Kidney capillary endothelial cell (primary cell): Measurements from ENCODE around the gene PLCH2.
"Not testable (repeated sequence)": the region's sequence is repeated elsewhere in the genome, so short reads cannot be mapped to it uniquely, and the experiment has no call there.

ENCODE experiments used
- DNase-seq: peaks from one replicate; pipeline ENCODE4 v3.0.0-alpha.2; 2018; ENCODE audit warnings: low spot score

PLCH2 gene

GRCh38 chr1:2476061-2476999, at the start of gene PLCH2:
PLCH2 (plus strand) TSS chr1:2476289; CDS start chr1:2476589, 300 bp downstream.
- DNase-seq, result no peak

DNA sequence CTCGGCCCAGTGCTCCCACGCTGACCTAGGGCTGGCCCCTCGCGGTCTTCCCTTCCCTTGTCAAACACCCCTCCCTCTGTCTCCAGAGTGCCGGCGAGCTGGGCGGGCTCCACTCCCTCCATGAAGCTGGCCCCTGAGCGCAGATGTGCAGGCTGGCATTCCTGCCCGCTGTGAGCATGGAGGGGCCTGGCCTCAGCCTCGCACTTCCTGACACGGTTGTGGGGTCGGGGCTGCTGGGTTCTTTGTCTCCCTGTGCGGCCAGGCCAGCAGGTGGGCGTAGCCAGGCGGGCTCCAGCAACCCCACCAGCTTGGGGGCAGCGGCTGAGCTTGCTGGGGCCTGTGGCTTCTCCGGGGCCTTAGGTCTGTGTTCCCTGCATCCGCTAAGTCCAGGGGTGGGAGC, 49.5 kb upstream of the PLCH2 start:
- no peak for DNase-seq

- DNase-seq, result no peak
These were observed 49.0 kb upstream of the PLCH2 start for GRCh38 chr1:2427051-2427450.

DNA sequence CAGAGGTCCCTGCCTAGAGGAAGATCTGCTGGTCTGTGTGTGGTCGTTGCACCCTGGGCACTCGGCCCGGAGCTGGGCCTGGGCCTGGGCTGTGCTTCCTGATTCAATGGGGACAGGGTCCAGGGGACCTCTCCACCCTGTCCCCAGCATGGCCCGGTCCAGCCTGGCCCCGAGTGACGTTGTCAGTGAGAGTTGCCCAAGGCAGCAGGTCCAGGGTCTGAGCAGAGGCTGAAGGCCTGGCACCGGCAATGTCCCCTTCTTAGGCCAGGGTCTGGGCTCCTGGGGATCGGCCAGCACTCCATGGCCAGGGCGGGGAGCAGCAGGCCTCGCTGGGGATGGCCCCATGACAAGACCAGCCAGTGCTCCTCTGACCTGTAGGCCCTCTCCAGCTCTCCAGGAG, 48.1 kb upstream of the PLCH2 start:
- no peak for DNase-seq

- DNase-seq, result no peak
These were observed 47.6 kb upstream of the PLCH2 start for GRCh38 chr1:2428490-2428889.

GRCh38 chr1:2429780-2430591, 46.1 kb upstream of the PLCH2 start:
- DNase-seq, result no peak

DNA sequence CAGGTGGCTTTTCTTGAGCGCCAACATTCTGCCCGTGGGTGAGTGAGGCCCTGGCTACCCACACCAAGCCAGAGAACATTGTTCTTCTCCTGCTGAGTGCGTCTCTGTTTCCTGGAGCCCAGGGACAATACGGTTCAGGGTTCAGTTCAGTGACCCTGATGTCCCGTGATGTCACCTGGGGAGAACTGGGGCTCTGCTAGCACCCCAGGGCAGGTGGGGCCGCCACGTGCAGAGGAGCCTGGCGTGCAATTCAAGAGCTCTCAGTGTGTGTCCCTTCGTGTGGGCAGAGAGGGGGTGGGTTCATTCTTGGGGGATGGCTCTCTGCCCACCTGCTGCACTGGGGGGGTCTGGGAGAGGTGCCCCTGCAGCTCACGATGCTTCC, 45.5 kb upstream of the PLCH2 start:
- DNase-seq, result no peak

- no peak for DNase-seq
These were observed 45.0 kb upstream of the PLCH2 start for GRCh38 chr1:2431103-2431502.

- no peak for DNase-seq
These were observed 44.6 kb upstream of the PLCH2 start for GRCh38 chr1:2431518-2431917.

DNA sequence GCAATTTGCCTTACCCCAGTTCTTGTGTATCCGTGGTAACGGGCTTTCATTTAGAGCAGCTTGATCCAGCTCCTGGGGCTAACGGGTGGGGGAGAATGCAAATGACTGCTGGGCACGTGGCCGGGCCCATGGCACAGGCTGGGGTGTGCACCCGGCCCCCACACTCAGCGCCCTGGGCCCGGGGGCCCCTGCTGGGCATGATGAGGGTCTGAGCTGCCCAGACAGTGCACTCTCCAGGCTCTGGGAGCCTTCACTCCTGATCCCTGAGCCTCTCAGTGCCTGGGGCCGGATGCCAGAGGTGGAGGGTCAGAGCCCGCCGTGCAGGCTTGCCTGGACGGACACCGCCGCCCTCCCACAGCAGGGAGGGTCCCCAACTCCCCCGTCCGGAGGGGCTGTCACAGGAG, 43.6 kb upstream of the PLCH2 start:
- DNase-seq, result no peak

DNA sequence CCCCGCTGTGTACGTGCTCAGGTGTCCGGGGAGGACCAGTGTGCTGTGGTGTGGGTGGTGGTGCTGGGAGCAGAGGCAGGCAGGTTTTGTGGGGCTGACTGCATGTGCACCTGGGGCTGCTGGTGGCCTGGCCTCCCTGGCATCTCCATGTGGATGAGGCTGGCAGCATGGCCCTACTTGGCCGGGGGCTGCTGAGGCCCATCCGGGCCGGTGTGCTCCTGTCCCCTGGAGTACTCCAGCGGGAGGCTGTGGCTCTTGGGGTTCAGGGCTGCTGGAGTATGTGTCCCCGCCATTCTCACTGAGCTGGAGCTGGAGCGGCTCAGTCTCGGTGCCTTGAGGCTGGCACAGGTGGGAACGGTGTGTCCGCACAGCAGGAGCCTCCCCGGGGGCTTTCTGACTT, 42.9 kb upstream of the PLCH2 start:
- no peak for DNase-seq

DNA sequence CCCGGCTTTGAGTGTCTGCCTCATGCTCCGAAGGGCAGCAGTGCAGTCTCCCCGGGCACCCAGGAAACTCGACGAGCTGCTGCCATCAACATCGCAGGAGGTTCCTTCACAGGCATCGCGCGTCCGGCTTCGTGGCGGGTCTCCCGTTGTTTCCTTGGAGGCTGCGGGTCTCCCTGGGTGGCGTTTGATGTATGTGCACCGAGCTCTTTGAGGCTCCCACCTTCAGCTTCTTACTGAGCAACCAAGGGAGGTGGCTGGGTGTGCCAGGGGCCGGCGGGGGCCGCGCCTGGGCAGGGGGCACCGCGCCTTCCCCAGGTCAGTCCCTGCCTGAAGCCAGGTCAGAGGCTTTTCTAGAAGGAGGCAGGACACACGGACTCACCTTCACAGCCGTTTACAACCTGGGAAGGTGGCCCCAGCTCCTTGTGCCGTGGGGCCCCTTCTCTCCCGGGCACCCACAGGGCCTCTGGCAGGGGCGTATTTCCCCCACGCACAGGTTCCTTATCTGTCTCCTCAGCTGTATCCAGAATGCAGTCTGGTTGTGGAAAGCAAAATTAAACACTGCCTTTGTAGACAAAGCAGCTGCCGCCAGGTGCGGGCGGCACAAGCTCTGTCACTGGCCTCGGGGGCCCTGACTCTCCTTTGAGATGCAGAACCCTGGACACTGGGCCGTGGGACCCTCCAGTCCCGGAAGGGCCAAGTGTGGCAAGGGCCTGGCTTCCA, 42.0 kb upstream of the PLCH2 start:
- DNase-seq, result no peak

- no peak for DNase-seq
These were observed 41.0 kb upstream of the PLCH2 start for GRCh38 chr1:2435091-2435490.

- no peak for DNase-seq
These were observed 40.2 kb upstream of the PLCH2 start for GRCh38 chr1:2435746-2436355.

DNA sequence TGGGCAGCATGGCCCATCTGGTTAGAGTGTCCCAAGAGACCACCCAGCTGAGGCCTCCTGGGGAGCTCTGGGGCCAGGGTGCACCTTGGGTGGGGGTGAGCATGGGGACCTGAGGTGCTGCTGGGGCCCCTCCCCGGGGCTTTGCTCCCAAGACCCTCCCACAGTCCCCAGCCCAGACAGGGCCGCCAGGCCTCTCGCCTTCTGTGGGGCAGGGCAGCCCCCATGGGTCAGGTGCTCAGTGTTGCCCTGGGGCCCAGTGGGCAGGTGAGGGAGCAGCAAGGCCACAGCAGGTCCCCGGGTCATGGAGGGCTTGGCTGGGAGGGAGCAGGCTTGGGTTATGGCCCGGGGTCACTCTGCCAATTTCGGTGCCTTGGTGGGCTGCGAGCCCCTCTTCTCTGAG, 39.2 kb upstream of the PLCH2 start:
- no peak for DNase-seq

GRCh38 chr1:2437617-2438016, 38.5 kb upstream of the PLCH2 start:
- no peak for DNase-seq

DNA sequence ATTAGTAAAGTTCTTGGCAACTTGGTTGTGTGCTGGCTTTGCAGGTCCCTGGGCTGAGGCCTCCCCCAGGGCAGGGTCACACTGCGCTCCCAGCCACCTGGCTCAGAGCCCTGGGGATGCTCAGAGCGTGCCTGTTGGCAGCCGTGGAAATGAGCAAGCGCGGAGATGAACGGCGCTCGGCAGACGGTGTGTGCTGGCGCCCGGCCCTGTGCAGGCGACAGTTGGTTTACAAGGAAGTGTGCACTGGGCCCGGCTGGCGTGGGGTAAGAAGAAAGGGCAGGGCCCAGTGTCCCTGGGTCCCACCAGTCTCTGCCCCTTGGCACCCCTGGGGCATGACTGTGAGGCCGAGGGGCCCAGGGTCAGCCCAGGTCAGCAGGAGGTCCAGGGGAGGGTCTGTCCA, 38.1 kb upstream of the PLCH2 start:
- no peak for DNase-seq

GRCh38 chr1:2438641-2439040, 37.4 kb upstream of the PLCH2 start:
- DNase-seq, result no peak

DNA sequence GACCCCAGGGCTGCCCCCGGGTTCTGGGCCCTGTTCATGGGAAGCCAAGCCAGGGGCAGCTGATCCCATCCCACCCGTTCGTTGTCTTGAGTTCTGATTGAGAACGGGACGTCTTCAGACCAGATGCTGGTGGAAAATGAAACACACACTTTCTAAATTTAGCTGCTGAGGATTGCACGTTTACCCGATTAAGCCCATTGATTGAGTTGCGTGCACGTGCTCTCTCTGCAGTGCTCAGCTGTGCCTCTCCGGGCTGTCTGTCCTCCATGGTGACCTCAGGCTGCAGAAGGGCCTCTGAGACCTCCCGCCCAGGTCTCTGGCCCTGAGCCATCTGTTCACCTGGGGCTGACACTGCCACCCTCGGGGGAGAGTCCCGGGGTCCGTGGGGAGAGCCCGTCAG, 36.7 kb upstream of the PLCH2 start:
- DNase-seq, result no peak

GRCh38 chr1:2440346-2440745, 35.7 kb upstream of the PLCH2 start:
- not testable (repeated sequence) for DNase-seq

- DNase-seq, result no peak
These were observed 34.3 kb upstream of the PLCH2 start for GRCh38 chr1:2441746-2442145.

DNA sequence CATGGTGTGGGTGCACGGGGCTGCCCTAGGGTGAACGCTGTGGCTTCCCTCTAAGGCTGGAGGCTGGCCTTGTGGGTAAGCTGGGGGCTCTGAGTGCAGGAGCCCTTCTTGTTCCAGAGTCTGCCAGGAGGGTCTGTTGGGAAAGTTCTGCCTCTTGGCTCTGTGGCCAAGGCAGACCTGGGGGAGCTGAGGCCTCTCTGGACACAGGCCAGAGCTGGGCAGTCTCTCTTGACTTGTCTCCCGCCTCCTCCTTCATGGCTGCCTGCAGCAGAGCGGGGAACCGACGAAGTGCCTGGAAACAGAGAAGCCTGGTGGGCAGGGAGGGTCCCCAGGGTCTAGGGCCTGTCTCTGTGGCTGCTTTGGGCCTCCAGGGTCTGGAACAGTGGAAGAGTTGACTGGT, 33.4 kb upstream of the PLCH2 start:
- DNase-seq, result no peak
